NCI-H345 treated with DMSO at 0.1 percent for 48 hours (cell line): ENCODE results near the gene EIF3L.
"Not testable (repeated sequence)": the region's sequence is repeated elsewhere in the genome, so short reads cannot be mapped to it uniquely, and the experiment has no call there.

ENCODE experiments used
- DNase-seq: peaks from one replicate; lab custom pipeline; 2025; ENCODE audit not compliant: unreplicated experiment; lab: John Stamatoyannopoulos, UW

Gene EIF3L

GRCh38 chr22:37849089-37849751 is at the start of gene EIF3L:
Gene EIF3L (plus strand): TSS chr22:37849419. CDS start chr22:37849450, 31 bp downstream.
- DNase-seq: peak; percentile 49

DNA sequence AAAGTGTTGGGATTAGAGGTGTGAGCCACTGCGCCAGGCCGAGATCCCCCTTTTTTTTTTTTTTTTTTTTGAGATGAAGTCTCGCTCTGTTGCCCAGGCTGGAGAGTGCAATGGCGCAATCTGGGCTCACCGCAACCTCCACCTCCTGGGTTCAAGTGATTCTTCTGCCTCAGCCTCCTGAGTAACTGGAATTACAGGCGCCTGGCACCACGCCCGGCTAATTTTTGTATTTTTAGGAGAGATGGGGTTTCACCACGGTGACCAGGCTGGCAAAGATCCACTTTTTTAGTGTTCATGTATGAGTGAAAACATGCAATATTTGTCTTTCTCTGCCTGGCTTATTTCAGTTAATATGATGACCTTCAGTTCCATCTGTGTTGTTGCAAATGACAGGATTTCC is 49.2 kb upstream of the EIF3L start:
- DNase-seq: not testable (repeated sequence)

DNA sequence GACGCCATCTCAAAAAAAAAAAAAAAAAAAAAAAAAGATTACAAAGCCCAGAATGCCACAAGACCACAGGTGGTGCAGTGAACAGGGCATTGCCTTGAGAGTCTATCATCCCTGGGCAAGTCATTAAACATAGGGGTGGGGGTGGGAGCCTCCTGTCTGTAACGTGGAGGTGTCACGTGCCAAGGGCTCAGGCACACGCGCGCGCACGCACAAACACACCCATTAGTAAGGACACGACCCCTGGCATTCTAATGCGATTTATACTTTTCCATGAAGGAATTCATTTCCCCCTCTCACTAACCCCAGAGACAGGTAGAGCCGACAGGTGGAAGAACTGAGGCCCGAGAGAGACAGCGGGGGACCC is 47.3 kb upstream of the EIF3L start:
- DNase-seq: no peak

DNA sequence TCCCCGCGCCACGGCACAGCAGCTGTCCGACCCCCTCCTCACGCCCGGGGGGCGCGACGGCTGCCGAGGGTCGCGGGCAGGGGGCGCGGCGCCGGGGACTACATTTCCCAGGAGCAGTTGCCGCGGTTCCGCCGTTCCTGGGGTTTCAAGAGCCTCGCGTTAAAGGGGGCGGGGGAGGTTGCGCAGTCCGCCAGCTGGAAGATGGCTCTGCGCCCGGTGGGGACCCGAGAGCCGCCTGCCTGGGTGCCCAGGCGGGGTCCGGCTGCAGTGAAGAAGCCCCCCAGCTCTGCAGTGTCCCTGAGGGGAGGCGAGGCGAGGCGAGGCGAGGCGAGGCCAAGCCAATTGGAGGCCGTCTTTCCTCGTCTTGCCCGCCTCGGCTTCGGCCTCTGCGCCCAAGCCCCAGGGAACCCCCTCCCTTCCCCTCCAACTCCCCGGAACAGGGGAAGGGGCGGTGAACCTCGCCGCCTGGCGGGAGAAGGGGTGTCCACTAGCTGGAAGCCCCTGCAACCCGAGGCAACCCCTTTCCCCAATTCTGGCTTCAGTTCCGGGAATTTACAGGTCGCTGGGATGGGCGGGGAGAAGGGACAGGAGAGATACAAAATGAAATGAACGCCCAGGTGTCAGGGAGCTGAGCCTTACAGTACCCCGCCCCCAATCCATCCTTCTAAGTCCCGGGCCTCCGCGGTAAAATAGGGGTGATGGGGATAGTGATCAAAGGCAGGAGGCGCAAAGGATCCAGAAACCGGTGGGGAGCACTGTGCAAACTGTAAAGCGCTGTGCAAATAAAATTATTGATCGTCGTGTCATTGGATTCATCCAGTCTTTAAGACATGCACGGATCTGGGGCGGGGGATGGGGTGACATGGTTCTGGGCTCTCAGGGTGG is 46.7 kb upstream of the EIF3L start:
- peak; percentile 28 for DNase-seq

GRCh38 chr22:37803195-37803638 is 46.0 kb upstream of the EIF3L start:
- no peak for DNase-seq

- no peak for DNase-seq
Measured at GRCh38 chr22:37803639-37804351, 45.4 kb upstream of the EIF3L start.

- DNase-seq: no peak
Measured at GRCh38 chr22:37804352-37804880, 44.8 kb upstream of the EIF3L start.

- DNase-seq: peak; percentile 44
Measured at GRCh38 chr22:37804881-37805809, 44.1 kb upstream of the EIF3L start.

DNA sequence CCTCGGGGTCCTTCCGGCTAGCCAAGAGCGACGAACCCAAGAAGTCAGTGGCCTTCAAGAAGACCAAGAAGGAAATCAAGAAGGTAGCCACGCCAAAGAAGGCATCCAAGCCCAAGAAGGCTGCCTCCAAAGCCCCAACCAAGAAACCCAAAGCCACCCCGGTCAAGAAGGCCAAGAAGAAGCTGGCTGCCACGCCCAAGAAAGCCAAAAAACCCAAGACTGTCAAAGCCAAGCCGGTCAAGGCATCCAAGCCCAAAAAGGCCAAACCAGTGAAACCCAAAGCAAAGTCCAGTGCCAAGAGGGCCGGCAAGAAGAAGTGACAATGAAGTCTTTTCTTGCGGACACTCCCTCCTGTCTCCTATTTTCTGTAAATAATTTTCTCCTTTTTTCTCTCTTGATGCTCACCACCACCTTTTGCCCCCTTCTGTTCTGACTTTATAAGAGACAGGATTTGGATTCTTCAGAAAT is 43.4 kb upstream of the EIF3L start:
- no peak for DNase-seq

- DNase-seq: no peak
Measured at GRCh38 chr22:37806409-37807333, 42.5 kb upstream of the EIF3L start.

GRCh38 chr22:37807410-37808293 is 41.6 kb upstream of the EIF3L start, which contains the start of gene GCAT:
Gene GCAT (plus strand): TSS chr22:37807934. CDS start chr22:37807968, 34 bp downstream.
- DNase-seq: peak; percentile 74

- no peak for DNase-seq
Measured at GRCh38 chr22:37808294-37808657, 40.9 kb upstream of the EIF3L start.

DNA sequence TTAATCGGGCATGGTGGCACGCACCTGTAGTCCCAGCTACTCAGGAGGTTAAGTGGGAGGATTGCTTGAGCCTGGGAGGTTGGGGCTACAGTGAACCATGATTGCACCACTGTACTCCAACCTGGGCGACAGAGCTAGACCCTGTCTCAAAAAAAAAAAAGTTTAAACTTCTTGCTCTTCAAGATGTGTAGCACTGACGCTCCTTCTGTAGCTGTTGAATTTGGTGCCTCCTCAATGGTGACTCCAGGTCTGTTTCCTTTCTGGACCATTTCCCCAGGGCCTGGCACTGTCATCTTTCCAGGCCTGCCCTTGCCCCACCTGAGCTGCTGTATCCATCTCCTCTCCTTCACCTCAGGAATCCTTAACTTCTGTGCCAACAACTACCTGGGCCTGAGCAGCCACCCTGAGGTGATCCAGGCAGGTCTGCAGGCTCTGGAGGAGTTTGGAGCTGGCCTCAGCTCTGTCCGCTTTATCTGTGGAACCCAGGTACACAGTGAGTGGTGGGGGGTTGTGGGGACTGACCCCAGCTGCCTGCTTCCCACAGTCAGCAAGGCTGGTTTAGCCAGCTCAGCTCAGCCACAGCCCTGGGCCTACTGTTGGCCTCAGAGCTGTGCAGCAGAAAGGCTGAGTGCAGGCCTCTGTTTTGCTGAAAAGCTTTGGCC is 39.4 kb upstream of the EIF3L start:
- DNase-seq: no peak

DNA sequence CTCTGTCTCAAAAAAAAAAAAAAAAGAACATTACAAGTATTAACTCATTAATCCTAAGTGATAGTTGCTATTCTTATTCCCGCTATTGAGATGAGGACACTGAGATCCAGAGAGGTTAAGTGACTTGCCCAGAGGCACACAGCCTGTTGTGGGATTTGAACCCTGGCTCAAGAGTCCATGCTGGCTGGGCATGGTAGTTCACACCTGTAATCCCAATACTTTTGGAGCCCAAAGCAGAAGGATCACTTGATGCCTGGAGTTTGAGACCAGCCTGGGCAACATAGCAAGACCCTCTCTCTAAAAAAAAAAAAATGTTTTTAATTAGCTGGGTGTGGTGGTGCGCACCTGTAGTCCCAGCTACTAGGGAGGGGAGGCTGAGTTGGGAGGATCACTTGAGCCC is 37.4 kb upstream of the EIF3L start:
- no peak for DNase-seq

GRCh38 chr22:37812869-37813678 is 36.1 kb upstream of the EIF3L start:
- no peak for DNase-seq

DNA sequence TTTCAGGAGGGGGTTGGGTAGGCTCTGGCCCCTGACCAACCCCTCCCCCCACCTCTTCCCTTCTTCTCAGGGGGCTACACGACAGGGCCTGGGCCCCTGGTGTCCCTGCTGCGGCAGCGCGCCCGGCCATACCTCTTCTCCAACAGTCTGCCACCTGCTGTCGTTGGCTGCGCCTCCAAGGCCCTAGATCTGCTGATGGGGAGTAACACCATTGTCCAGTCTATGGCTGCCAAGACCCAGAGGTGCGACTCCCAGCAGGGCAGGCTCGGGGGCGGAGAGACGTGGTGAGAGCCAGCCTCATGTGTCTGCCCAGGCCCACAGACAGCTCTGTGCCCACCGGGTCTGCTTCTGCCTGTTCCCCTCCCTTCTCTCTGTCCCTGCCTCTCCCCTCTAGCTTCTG is 33.6 kb upstream of the EIF3L start:
- DNase-seq: no peak
